Measurements from ENCODE around the gene XIRP2.

DNA sequence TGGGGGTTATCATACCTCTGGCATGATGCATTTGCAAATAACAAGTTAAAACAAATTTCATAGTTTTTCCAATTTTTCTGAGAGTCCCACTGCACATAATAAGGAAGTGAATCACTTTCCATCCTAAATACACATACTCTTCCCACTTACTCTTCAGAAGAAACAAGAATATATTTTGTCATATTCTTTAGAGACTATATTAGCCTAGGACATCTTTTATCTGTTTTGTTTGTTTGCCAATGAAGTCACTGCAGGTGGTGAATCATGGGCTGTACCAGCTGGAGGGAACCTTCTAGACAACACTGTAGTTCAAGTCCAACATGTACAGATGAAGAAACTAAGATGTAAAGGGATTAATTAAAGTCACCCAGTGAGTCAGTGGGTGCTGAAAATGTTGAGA is 116.8 kb downstream of the XIRP2 start:
- TF ChIP-seq, protein P1, sequence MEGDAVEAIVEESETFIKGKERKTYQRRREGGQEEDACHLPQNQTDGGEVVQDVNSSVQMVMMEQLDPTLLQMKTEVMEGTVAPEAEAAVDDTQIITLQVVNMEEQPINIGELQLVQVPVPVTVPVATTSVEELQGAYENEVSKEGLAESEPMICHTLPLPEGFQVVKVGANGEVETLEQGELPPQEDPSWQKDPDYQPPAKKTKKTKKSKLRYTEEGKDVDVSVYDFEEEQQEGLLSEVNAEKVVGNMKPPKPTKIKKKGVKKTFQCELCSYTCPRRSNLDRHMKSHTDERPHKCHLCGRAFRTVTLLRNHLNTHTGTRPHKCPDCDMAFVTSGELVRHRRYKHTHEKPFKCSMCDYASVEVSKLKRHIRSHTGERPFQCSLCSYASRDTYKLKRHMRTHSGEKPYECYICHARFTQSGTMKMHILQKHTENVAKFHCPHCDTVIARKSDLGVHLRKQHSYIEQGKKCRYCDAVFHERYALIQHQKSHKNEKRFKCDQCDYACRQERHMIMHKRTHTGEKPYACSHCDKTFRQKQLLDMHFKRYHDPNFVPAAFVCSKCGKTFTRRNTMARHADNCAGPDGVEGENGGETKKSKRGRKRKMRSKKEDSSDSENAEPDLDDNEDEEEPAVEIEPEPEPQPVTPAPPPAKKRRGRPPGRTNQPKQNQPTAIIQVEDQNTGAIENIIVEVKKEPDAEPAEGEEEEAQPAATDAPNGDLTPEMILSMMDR (IDR thresholded peaks at IDR 0.05 in 4 of 5, conservative IDR thresholded peaks at IDR 0.05 in 1 of 5): no peak
- TF ChIP-seq POLR2A (IDR thresholded peaks at IDR 0.05): no peak
